GM18868 (cell line): ENCODE data around the gene LMO1.
A peak's percentile ranks its signal among the peaks of the same experiment; 100 is the strongest.

Experiments
- ATAC-seq: cut with Tn5 transposase; IDR thresholded peaks from one replicate; pipeline ENCODE4 v1.9.1; 2021; ENCODE audit warnings: mild to moderate bottlenecking, moderate library complexity; ENCODE audit not compliant: unreplicated experiment

The LMO1 gene

GRCh38 chr11:8263769-8264410, at the start of gene LMO1:
LMO1 (minus strand) TSS chr11:8263878; CDS start chr11:8263362, 516 bp downstream.
- ATAC-seq: peak; percentile 68

GRCh38 chr11:8312986-8313385, 49.3 kb upstream of the LMO1 start:
- no peak for ATAC-seq

GRCh38 chr11:8311366-8311765, 47.7 kb upstream of the LMO1 start:
- ATAC-seq: no peak

- ATAC-seq: no peak
Measured at GRCh38 chr11:8310743-8311298, 47.1 kb upstream of the LMO1 start.

- no peak for ATAC-seq
Measured at GRCh38 chr11:8309862-8310261, 46.2 kb upstream of the LMO1 start.

GRCh38 chr11:8309311-8309710, 45.6 kb upstream of the LMO1 start:
- no peak for ATAC-seq

GRCh38 chr11:8307601-8308000, 43.9 kb upstream of the LMO1 start:
- ATAC-seq: no peak

GRCh38 chr11:8301622-8302021, 37.9 kb upstream of the LMO1 start:
- no peak for ATAC-seq

GRCh38 chr11:8298801-8299786, 35.4 kb upstream of the LMO1 start:
- ATAC-seq: no peak

GRCh38 chr11:8297781-8298440, 34.2 kb upstream of the LMO1 start:
- ATAC-seq: no peak

GRCh38 chr11:8296872-8297271, 33.2 kb upstream of the LMO1 start:
- ATAC-seq: no peak

GRCh38 chr11:8296038-8296649, 32.5 kb upstream of the LMO1 start:
- ATAC-seq: no peak

GRCh38 chr11:8294251-8294935, 30.7 kb upstream of the LMO1 start:
- ATAC-seq: no peak

GRCh38 chr11:8293171-8293570, 29.5 kb upstream of the LMO1 start:
- no peak for ATAC-seq

GRCh38 chr11:8292351-8292750, 28.7 kb upstream of the LMO1 start:
- ATAC-seq: no peak

GRCh38 chr11:8291421-8292350, 28.0 kb upstream of the LMO1 start:
- no peak for ATAC-seq

- ATAC-seq: no peak
Measured at GRCh38 chr11:8290081-8290810, 26.6 kb upstream of the LMO1 start.

GRCh38 chr11:8289492-8289918, 25.8 kb upstream of the LMO1 start:
- ATAC-seq: no peak
